MCF 10A (cell line): ENCODE data around the gene SH3PXD2B. TPM values are rescaled to one million over a fixed set of nuclear protein-coding genes. Genes with fewer than 3 reads are reported as not detected.
A peak's percentile ranks its signal among the peaks of the same experiment; 100 is the strongest.
"Not testable (repeated sequence)": the region's sequence is repeated elsewhere in the genome, so short reads cannot be mapped to it uniquely, and the experiment has no call there.

Experiments
- BruUV-seq: library from RNA; stranded (reverse); fragments of 400-500 nt; replicated peaks from 2 replicates; lab custom pipeline; 2021; lab: Mats Ljungman, UMichigan
- CTCF ChIA-PET: fragments of 300-600 bp; sonication (Branson Sonifier 250); formaldehyde crosslinking; extraction: SDS; loops from one replicate; lab custom pipeline; 2021; ENCODE audit warnings: antibody characterized with exemption, inconsistent platforms; lab: Yijun Ruan, JAX
- POLR2A ChIA-PET: fragments of 300-600, 350-650 bp; sonication (Branson Sonifier 250); formaldehyde crosslinking; extraction: SDS; loops from one replicate; lab custom pipeline; 2020; ENCODE audit warnings: antibody characterized with exemption, inconsistent platforms; lab: Yijun Ruan, JAX
- DNase-seq: peaks from one replicate; pipeline ENCODE4 v3.0.0-alpha.2; 2018; ENCODE audit not compliant: unreplicated experiment
- H3K27ac Mint-ChIP-seq: one replicate; pipeline ENCODE4 v1.8.0; 2022; ENCODE audit warnings: mild to moderate bottlenecking, low read depth, mixed read lengths; ENCODE audit not compliant: unreplicated experiment
- H3K27me3 Mint-ChIP-seq: one replicate; pipeline ENCODE4 v1.8.0; 2022; ENCODE audit warnings: mixed read lengths; ENCODE audit not compliant: insufficient read depth, unreplicated experiment
- H3K36me3 Mint-ChIP-seq: one replicate; pipeline ENCODE4 v1.8.0; 2022; ENCODE audit warnings: mild to moderate bottlenecking, moderate library complexity, mixed read lengths; ENCODE audit not compliant: insufficient read depth, unreplicated experiment
- H3K4me1 Mint-ChIP-seq: one replicate; pipeline ENCODE4 v1.8.0; 2022; ENCODE audit warnings: mixed read lengths; ENCODE audit not compliant: insufficient read depth, unreplicated experiment
- H3K4me3 Mint-ChIP-seq: one replicate; pipeline ENCODE4 v1.8.0; 2022; ENCODE audit warnings: mild to moderate bottlenecking, moderate library complexity, mixed read lengths; ENCODE audit not compliant: unreplicated experiment
- H3K9me3 Mint-ChIP-seq: one replicate; pipeline ENCODE4 v1.8.0; 2022; ENCODE audit warnings: mixed read lengths; ENCODE audit not compliant: unreplicated experiment
- intact Hi-C: fragments of 100-400 bp; cut with micrococcal nuclease; formaldehyde crosslinking; loops from 2 replicates; pipeline ENCODE4 v1.14.1; 2022
- total RNA-seq: library from RNA; stranded (reverse); gene quantifications from 2 replicates; pipeline ENCODE4 v1.2.3, GENCODE V29; 2022
- TF ChIP-seq, protein P1 (sequence below): fragments of 200-600 bp; IDR thresholded peaks from one replicate; pipeline ENCODE4 v1.8.0; 2022; ENCODE audit warnings: antibody characterized with exemption, mild to moderate bottlenecking; ENCODE audit not compliant: unreplicated experiment

The SH3PXD2B gene
- total RNA-seq, 1 experiment from 2014 or later = 34.1 TPM

DNA sequence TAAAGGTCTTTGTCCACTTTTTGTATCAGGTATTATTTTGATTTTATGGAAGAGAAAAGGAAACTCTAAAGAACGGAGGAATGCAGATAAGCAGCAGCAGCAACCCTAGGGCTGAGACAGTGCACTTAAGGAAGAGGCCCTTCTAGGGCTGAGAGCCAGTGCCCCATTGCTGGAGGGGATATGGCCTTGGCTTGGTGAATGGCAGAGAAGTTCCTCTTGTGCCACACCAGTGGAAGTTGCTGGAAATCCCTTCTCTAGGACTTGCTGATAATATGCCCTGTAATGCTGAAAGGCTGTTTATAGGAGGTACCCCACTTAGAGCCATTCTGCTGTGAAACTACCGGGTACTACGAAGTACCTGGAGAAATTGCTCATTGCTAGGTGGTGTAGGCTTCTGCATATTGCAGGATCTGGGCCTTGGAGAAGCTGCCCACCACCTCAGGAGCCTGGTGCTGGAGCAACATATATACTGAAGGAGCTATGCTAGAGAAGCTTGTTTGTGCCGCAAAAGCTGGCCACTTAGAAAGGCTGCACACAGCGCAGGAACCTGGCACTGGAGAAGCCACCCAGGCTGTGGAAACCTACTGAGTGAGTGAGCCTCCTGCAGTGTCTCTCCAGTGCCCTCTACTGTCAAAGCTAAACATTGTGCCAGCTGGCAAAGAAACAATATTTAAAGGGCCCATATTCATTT lies 161.1 kb downstream of the SH3PXD2B start:
- no TSS peak for BruUV-seq
- H3K4me3 Mint-ChIP-seq = no peak overlapping the region
- POLR2A ChIA-PET = interaction anchor here (0.6 to 2.2 kb wide), 11 partner anchors 8 to 190 kb away, joined by 3 to 16 read pairs (median 3); partner anchors contain the start of genes STK10 and UBTD2
- H3K4me1 Mint-ChIP-seq = peaks cover 9% of the 10 kb centered on the region
- intact Hi-C loops = loop anchor here (1.0 to 5.0 kb wide), 5 partner anchors 159 to 381 kb away; partner anchors contain the start of genes FBXW11 and SH3PXD2B
- H3K9me3 Mint-ChIP-seq = no peaks in the 10 kb centered on the region
- peak; percentile 87 for DNase-seq
- H3K27ac Mint-ChIP-seq = no peak overlapping the region
- H3K27me3 Mint-ChIP-seq = peaks cover 12% of the 10 kb centered on the region
- H3K36me3 Mint-ChIP-seq = peaks cover 5% of the 10 kb centered on the region
- CTCF ChIA-PET = interaction anchor here (0.6 to 3.1 kb wide), 51 partner anchors 8 to 384 kb away, joined by 3 to 33 read pairs (median 4); partner anchors contain the start of genes STK10 and UBTD2
- TF ChIP-seq, protein P1, sequence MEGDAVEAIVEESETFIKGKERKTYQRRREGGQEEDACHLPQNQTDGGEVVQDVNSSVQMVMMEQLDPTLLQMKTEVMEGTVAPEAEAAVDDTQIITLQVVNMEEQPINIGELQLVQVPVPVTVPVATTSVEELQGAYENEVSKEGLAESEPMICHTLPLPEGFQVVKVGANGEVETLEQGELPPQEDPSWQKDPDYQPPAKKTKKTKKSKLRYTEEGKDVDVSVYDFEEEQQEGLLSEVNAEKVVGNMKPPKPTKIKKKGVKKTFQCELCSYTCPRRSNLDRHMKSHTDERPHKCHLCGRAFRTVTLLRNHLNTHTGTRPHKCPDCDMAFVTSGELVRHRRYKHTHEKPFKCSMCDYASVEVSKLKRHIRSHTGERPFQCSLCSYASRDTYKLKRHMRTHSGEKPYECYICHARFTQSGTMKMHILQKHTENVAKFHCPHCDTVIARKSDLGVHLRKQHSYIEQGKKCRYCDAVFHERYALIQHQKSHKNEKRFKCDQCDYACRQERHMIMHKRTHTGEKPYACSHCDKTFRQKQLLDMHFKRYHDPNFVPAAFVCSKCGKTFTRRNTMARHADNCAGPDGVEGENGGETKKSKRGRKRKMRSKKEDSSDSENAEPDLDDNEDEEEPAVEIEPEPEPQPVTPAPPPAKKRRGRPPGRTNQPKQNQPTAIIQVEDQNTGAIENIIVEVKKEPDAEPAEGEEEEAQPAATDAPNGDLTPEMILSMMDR = peak; percentile 97

DNA sequence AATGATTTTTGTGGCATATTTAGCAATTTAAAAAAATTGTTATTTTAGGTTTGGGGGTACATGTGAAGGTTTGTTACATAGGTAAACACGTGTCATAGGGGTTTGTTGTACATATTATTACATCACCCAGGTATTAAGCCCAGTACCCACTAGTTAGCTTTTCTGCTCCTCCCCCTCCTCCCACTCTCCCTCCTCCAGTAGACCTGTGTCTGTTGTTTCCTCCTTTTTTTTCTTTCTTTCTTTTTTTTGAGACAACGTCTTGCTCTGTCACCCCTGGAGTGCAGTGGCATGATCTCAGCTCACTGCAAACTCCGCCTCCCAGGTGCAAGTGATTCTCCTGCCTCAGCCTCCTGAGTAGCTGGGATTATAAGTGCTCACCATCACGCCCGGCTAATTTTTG lies 162.5 kb downstream of the SH3PXD2B start:
- not testable (repeated sequence) for H3K4me3 Mint-ChIP-seq, DNase-seq, H3K9me3 Mint-ChIP-seq, H3K4me1 Mint-ChIP-seq, H3K27ac Mint-ChIP-seq, BruUV-seq, H3K36me3 Mint-ChIP-seq
- POLR2A ChIA-PET = interaction anchor here (0.7 to 1.0 kb wide), 4 partner anchors 9 to 186 kb away, joined by 3 to 4 read pairs (median 3); no protein-coding TSS in a partner anchor
- CTCF ChIA-PET = interaction anchor here (0.6 to 3.1 kb wide), 16 partner anchors 10 to 644 kb away, joined by 3 to 21 read pairs (median 4); partner anchors contain the start of gene STK10
- intact Hi-C loops = loop anchor here (5.0 kb wide), 3 partner anchors 160 to 285 kb away; partner anchors contain the start of genes FBXW11 and SH3PXD2B
- H3K27me3 Mint-ChIP-seq = peaks cover 12% of the 10 kb centered on the region

GRCh38 chr5:172288465-172288864 lies 165.9 kb downstream of the SH3PXD2B start:
- peaks cover 19% of the 10 kb centered on the region for H3K4me1 Mint-ChIP-seq
- TF ChIP-seq, protein P1 = no peak
- H3K36me3 Mint-ChIP-seq = no peaks in the 10 kb centered on the region
- POLR2A ChIA-PET = interaction anchor here (0.6 kb wide), 1 partner anchor 9 kb away, joined by 3 read pairs; no protein-coding TSS in a partner anchor
- CTCF ChIA-PET = interaction anchor here (0.6 to 0.8 kb wide), 2 partner anchors 143 to 372 kb away, joined by 3 read pairs; no protein-coding TSS in a partner anchor
- no peak overlapping the region for H3K4me3 Mint-ChIP-seq
- intact Hi-C loops = no loop called here
- H3K27ac Mint-ChIP-seq = no peak overlapping the region
- no peaks in the 10 kb centered on the region for H3K9me3 Mint-ChIP-seq
- H3K27me3 Mint-ChIP-seq = no peaks in the 10 kb centered on the region
- BruUV-seq = no TSS peak
- DNase-seq = no peak

GRCh38 chr5:172287140-172287539 lies 167.2 kb downstream of the SH3PXD2B start:
- H3K4me1 Mint-ChIP-seq = peaks cover 13% of the 10 kb centered on the region
- H3K27me3 Mint-ChIP-seq, H3K9me3 Mint-ChIP-seq, intact Hi-C loops, DNase-seq, H3K4me3 Mint-ChIP-seq, H3K36me3 Mint-ChIP-seq, H3K27ac Mint-ChIP-seq, BruUV-seq: not testable (repeated sequence)
- ChIA-PET CTCF (interaction anchor here (0.9 kb wide), 1 partner anchor 99 kb away, joined by 3 read pairs; no protein-coding TSS in a partner anchor), POLR2A (interaction anchor here (1.0 kb wide), 1 partner anchor 99 kb away, joined by 3 read pairs; the partner anchor contains the start of gene STK10)
